CD4-positive, alpha-beta T cell treated with Interleukin-15 for 1 hour (primary cell): ENCODE results near the gene COL9A3.
A peak's percentile ranks its signal among the peaks of the same experiment; 100 is the strongest.

Source experiments
- DNase-seq: peaks from one replicate; pipeline ENCODE4 v3.0.0-alpha.2; 2020

COL9A3 gene

GRCh38 chr20:62799036-62799435 lies 17.8 kb upstream of the COL9A3 start:
- no peak for DNase-seq

- DNase-seq: no peak
Observed at GRCh38 chr20:62799459-62799858, 17.4 kb upstream of the COL9A3 start.

- DNase-seq: no peak
Observed at GRCh38 chr20:62799873-62800272, 17.0 kb upstream of the COL9A3 start.

DNA sequence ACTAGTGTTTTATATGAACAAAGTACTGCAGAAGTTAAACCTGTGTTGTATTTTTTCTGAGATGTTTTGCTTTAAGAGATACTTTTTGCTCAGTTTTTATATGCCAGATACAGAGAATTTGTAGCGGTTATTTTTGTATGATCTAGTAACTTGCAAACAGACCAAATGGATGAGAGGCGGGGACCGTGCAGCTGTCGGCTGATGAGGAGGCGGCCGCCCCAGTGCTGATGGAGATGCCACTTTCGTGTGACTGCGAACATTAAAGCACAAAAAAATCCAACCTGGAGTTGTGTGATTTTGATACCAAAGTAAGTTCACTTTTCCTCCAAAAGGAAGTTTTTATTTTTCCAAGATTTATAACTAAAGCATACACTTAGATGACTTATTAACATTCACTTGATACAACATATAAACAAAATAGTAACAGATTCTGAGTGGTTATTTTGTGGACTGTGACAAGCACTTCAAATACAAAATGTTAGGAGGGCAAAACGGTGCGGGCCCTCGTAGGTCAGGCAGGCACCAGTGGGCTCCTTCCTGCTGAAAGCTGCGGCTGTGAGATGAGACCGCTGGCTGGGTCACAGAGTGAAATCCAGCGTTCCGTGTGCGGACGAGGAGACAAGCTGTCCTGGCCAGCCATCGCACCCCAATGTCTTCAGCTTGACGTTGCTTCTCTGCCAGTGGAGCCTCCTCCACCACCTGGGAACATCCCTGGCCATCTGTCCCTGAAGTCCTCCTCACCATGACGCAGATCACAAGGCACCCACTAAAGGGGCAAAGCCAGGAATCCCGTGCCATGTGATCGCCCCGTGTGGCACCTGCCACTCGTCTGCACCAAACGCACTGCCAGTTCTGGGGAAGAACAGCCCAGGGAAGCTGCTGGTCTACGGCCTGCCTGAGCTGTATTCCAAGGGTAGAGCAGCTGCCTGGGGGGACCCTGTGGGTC lies 16.3 kb upstream of the COL9A3 start:
- DNase-seq: no peak

DNA sequence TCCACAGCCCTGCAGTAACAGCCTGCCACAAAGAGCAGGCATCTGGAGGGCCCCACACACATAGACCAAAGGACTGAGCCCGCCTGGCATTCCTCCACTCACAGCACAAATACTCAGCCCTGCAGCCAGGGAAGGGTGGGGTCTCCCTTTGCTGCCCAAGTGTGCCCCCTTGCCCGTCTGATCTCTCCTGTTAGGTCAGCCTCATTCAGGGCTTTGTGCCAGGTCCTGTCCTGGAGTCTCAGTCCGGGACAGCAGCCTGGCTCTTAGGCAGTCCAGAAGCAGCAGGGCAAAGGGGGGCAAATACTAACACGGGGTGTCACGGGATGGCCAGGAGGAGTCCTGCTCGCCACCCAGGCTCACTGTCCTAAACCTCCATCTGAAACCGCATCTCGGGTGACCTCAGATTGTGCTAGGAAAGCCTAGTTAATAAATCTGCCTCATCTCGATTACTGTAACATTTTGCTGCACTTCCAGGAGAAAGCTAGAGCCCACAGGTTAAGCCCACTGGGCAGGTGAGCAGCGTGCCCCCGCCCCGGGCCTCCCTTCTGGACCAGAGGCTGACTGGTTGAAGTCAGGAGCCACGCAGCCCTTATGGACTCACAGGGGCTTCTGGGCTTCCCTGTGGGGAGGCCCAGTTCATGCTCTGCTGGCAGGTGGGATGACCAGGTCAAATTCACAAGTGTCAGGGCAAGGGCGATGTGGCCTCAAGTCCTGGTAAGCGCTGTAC lies 15.4 kb upstream of the COL9A3 start:
- DNase-seq: no peak

GRCh38 chr20:62802026-62802712 lies 14.7 kb upstream of the COL9A3 start:
- no peak for DNase-seq

DNA sequence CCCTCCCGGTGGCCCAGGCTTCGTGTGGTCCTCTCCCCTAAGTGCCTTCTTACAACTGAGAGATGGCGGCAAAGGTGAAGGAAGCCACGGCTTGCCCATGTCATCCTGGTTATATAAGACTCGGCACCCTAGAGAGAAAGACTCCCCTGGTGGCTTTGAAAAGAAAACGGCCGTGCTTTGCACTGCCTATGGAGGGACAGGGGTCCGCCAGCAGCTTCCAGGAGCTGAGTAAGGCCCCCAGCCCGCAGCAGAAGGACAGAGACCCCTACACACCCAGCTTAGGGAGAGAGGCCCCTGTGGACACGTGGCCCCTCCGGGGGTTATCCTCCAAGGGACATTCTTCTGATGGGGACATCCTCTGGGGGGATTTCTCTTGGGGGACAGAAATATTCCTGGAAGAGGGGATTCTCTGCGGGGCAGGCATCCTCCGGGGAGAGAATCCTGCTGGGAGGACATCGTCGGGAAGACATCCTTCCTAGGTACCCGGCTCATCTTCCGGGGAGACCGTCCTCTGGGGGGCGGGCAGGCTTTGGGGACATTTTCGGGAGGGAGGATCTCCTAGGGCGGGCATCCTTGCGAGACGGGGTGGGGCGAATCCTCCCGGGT lies 12.7 kb upstream of the COL9A3 start:
- no peak for DNase-seq

GRCh38 chr20:62804627-62805154 lies 12.2 kb upstream of the COL9A3 start, which contains the start of gene OGFR:
TSS of gene OGFR (plus strand) at chr20:62804835. CDS start at chr20:62804860, 25 bp downstream.
- peak; percentile 73 for DNase-seq

GRCh38 chr20:62805155-62805710 lies 11.6 kb upstream of the COL9A3 start:
- no peak for DNase-seq

GRCh38 chr20:62805711-62806382 lies 11.0 kb upstream of the COL9A3 start:
- peak; percentile 51 for DNase-seq

- no peak for DNase-seq
Observed at GRCh38 chr20:62806383-62807050, 10.3 kb upstream of the COL9A3 start.

GRCh38 chr20:62807444-62808210 lies 9.2 kb upstream of the COL9A3 start:
- no peak for DNase-seq

- peak; percentile 65 for DNase-seq
Observed at GRCh38 chr20:62808211-62808865, 8.5 kb upstream of the COL9A3 start.

- DNase-seq: no peak
Observed at GRCh38 chr20:62809530-62810428, 7.1 kb upstream of the COL9A3 start.

- DNase-seq: no peak
Observed at GRCh38 chr20:62811320-62811719, 5.5 kb upstream of the COL9A3 start.

- DNase-seq: no peak
Observed at GRCh38 chr20:62811720-62812119, 5.1 kb upstream of the COL9A3 start.

- no peak for DNase-seq
Observed at GRCh38 chr20:62812181-62812906, 4.5 kb upstream of the COL9A3 start.

- no peak for DNase-seq
Observed at GRCh38 chr20:62812907-62813200, 4.0 kb upstream of the COL9A3 start.
